Activated CD8-positive, alpha-beta T cell treated with anti-CD3 and anti-CD28 coated beads for 36 hours (primary cell): ENCODE data around the gene MYL6. TPM values are rescaled to one million over a fixed set of nuclear protein-coding genes. Genes with fewer than 3 reads are reported as not detected.

ENCODE experiments used
- ATAC-seq: fragments of 200-7000 bp; cut with Tn5 transposase; one replicate; pipeline ENCODE4 v1.10.0; 2021; ENCODE audit warnings: mild to moderate bottlenecking, moderate library complexity
- CTCF ChIA-PET: fragments of 350-600 bp; sonication (Branson Sonifier 250); formaldehyde crosslinking; loops from one replicate; lab custom pipeline; 2021; ENCODE audit warnings: antibody characterized with exemption; lab: Charles Lee
- POLR2A ChIA-PET: fragments of 350-600 bp; sonication (Branson Sonifier 250); formaldehyde crosslinking; loops from one replicate; lab custom pipeline; 2021; ENCODE audit warnings: antibody characterized with exemption; lab: Charles Lee
- DNase-seq: peaks from one replicate; pipeline ENCODE4 v3.0.0-alpha.2; 2020
- H3K27ac Mint-ChIP-seq: one replicate; pipeline ENCODE4 v1.8.0; 2021; ENCODE audit warnings: mild to moderate bottlenecking, mixed read lengths
- H3K27me3 Mint-ChIP-seq: one replicate; pipeline ENCODE4 v1.8.0; 2021; ENCODE audit warnings: mixed read lengths
- H3K36me3 Mint-ChIP-seq: one replicate; pipeline ENCODE4 v1.8.0; 2021; ENCODE audit warnings: low read depth, mixed read lengths
- H3K4me1 Mint-ChIP-seq: one replicate; pipeline ENCODE4 v1.8.0; 2021; ENCODE audit warnings: low read depth, mixed read lengths
- H3K4me3 Mint-ChIP-seq: one replicate; pipeline ENCODE4 v1.8.0; 2021; ENCODE audit warnings: mild to moderate bottlenecking, moderate library complexity, mixed read lengths
- H3K9me3 Mint-ChIP-seq: one replicate; pipeline ENCODE4 v1.8.0; 2021; ENCODE audit warnings: mixed read lengths
- CTCF ChIP-seq: fragments of 200-600 bp; IDR thresholded peaks from one replicate; pipeline ENCODE4 v1.8.0; 2022; ENCODE audit warnings: antibody characterized with exemption, mild to moderate bottlenecking
- intact Hi-C: fragments of 100-400 bp; cut with micrococcal nuclease; formaldehyde crosslinking; loops from one replicate; pipeline ENCODE4 v1.10.0; 2022
- total RNA-seq, 2 experiments: library from RNA; stranded (reverse); gene quantifications; one replicate each; pipeline ENCODE4 v1.2.3, GENCODE V29; 2021

The MYL6 gene
- total RNA-seq, 2 experiments from 2014 or later: 647 to 663 TPM

GRCh38 chr12:56160894-56161689 lies 2.9 kb downstream of the MYL6 start:
- ChIA-PET CTCF (interaction anchor here (0.8 to 3.9 kb wide), 7 partner anchors 26 to 423 kb away, joined by 4 to 25 read pairs (median 6); partner anchors contain the start of genes ESYT1, SMARCC2 and ZC3H10), POLR2A (interaction anchor here (0.6 to 5.7 kb wide), 20 partner anchors 10 to 155 kb away, joined by 3 to 51 read pairs (median 7); partner anchors contain the start of genes CNPY2, ESYT1, MYL6B and PA2G4)
- peaks cover 61% of the 10 kb centered on the region for H3K36me3 Mint-ChIP-seq
- H3K9me3 Mint-ChIP-seq: no peaks in the 10 kb centered on the region
- H3K27ac Mint-ChIP-seq: peak overlapping the region; percentile 98
- DNase-seq (no peak), ATAC-seq (no peak)
- H3K27me3 Mint-ChIP-seq: no peaks in the 10 kb centered on the region
- no peak for TF ChIP-seq CTCF
- H3K4me1 Mint-ChIP-seq: peaks cover 22% of the 10 kb centered on the region
- intact Hi-C loops: no loop called here
- H3K4me3 Mint-ChIP-seq: peak overlapping the region; percentile 95

GRCh38 chr12:56161690-56162351 lies 3.7 kb downstream of the MYL6 start:
- DNase-seq (no peak), ATAC-seq (no peak)
- H3K36me3 Mint-ChIP-seq: peaks cover 61% of the 10 kb centered on the region
- H3K4me1 Mint-ChIP-seq: peaks cover 22% of the 10 kb centered on the region
- no peak for TF ChIP-seq CTCF
- ChIA-PET CTCF (interaction anchor here (0.9 to 3.9 kb wide), 6 partner anchors 25 to 44 kb away, joined by 5 to 25 read pairs (median 6); partner anchors contain the start of genes ESYT1, SMARCC2 and ZC3H10), POLR2A (interaction anchor here (0.6 to 5.7 kb wide), 20 partner anchors 9 to 154 kb away, joined by 3 to 51 read pairs (median 6); partner anchors contain the start of genes CNPY2, ESYT1, MYL6B and PA2G4)
- peak overlapping the region; percentile 98 for H3K27ac Mint-ChIP-seq
- H3K9me3 Mint-ChIP-seq: no peaks in the 10 kb centered on the region
- H3K4me3 Mint-ChIP-seq: peak overlapping the region; percentile 95
- intact Hi-C loops: no loop called here
- no peaks in the 10 kb centered on the region for H3K27me3 Mint-ChIP-seq

- CTCF ChIA-PET: interaction anchor here (1.4 to 3.9 kb wide), 2 partner anchors 26 to 35 kb away, joined by 5 to 25 read pairs; partner anchors contain the start of genes ESYT1 and SMARCC2
- Mint-ChIP-seq H3K4me3 (no peak overlapping the region), H3K9me3 (no peaks in the 10 kb centered on the region), H3K36me3 (peaks cover 64% of the 10 kb centered on the region), H3K27ac (peak overlapping the region; percentile 9), H3K27me3 (no peaks in the 10 kb centered on the region), H3K4me1 (peaks cover 18% of the 10 kb centered on the region)
- intact Hi-C loops: no loop called here
- no peak for DNase-seq
- no peak for ATAC-seq
- POLR2A ChIA-PET: interaction anchor here (0.7 to 5.7 kb wide), 17 partner anchors 8 to 59 kb away, joined by 3 to 51 read pairs (median 7); partner anchors contain the start of genes ESYT1, PA2G4 and ZC3H10
- no peak for TF ChIP-seq CTCF
Measured at GRCh38 chr12:56162468-56163290, 4.5 kb downstream of the MYL6 start.

- Mint-ChIP-seq H3K36me3 (peaks cover 62% of the 10 kb centered on the region), H3K9me3 (no peaks in the 10 kb centered on the region), H3K4me3 (no peak overlapping the region), H3K27ac (peak overlapping the region; percentile 67), H3K4me1 (peaks cover 18% of the 10 kb centered on the region), H3K27me3 (no peaks in the 10 kb centered on the region)
- POLR2A ChIA-PET: interaction anchor here (0.8 to 5.7 kb wide), 8 partner anchors 7 to 46 kb away, joined by 3 to 51 read pairs (median 9); partner anchors contain the start of genes ESYT1, SMARCC2 and ZC3H10
- TF ChIP-seq CTCF: no peak
- CTCF ChIA-PET: interaction anchor here (1.2 to 3.9 kb wide), 2 partner anchors 25 to 44 kb away, joined by 4 to 25 read pairs; partner anchors contain the start of gene SMARCC2
- DNase-seq (no peak), ATAC-seq (no peak)
- intact Hi-C loops: no loop called here
Measured at GRCh38 chr12:56163533-56164344, 5.6 kb downstream of the MYL6 start.
